Epidermal melanocyte (primary cell): Measurements from ENCODE around the gene PCDH17.

ENCODE experiments used
- DNase-seq: peaks from one replicate; pipeline ENCODE4 v3.0.0; 2011; ENCODE audit warnings: low spot score; ENCODE audit not compliant: insufficient read length

Gene PCDH17

GRCh38 chr13:57631596-57632275 lies at the start of gene PCDH17:
PCDH17 (plus strand) TSS chr13:57631744; CDS start chr13:57632547, 803 bp downstream.
- DNase-seq, result no peak

DNA sequence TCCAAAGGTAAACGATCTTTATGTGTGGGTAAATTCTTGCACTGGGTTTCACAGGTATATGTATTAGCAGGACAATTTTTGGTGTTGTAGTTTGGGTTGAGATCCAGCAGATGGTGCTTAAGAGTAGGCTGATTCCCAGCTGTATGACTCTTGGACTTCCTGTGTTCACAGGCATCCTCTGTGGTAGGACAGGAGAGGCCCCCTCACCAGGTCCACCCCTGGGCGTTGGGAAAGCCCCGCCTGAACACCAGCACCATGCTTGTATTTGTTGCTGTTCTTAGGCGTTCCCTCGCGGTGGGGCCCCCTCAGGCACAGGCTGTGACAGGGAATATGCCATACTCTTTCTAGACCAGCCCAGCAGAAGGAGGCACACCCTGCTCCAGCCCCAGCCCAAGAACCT lies 49.5 kb upstream of the PCDH17 start:
- no peak for DNase-seq

DNA sequence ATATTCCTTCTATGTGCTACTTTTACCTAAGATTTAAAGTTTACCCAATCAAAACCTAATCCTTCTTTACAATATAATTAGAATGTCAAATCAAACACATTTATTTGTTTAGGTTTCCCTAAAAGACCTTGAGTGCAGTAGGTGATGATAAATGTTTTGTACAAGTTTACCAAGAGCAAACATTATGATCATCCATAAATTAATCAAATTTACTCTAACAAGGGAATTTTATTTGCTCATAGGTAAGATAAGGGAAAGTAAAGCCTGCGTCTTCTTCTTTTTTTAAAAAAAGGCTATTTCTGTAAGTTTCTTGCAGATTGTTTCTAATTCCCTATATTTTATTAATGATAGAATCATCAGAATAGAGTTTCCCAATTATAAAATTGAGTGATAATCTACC lies 48.0 kb upstream of the PCDH17 start:
- DNase-seq, result no peak

DNA sequence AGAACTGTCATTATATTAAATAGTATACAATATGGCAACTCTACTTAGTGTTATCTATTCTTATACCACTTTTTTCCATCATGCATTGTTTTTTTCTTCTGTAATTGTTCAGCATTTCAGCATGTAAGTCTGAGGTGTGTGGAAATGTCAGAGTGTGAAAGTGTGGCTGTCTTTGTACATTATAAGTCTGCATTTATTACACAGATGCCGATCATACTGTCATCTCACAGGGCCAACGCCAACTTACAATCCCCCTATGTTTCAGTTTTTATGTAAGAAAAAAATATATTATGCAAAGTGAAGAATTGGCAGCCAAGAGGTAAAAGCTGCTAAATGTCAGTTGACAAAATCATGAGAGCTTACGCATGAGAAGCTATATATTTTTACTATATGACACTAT lies 42.9 kb upstream of the PCDH17 start:
- DNase-seq, result no peak

DNA sequence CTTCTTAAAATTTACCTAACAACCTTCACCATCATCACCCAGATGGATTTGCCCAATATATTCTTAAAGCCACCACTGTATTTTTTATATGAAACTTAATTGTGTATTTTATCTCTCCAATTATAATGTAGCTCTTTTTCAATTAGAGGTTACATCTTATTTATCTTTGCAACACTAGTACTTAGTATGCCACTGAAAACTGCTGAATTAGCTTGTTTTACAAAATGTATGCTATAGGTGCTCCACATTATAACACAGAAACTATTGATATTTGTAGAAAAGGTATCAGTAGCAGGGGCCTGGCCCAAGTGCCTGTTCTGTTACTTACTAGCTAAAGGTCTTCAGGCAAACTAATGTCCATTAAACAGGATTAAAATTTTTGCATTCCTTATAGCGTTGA lies 35.8 kb upstream of the PCDH17 start:
- no peak for DNase-seq

DNA sequence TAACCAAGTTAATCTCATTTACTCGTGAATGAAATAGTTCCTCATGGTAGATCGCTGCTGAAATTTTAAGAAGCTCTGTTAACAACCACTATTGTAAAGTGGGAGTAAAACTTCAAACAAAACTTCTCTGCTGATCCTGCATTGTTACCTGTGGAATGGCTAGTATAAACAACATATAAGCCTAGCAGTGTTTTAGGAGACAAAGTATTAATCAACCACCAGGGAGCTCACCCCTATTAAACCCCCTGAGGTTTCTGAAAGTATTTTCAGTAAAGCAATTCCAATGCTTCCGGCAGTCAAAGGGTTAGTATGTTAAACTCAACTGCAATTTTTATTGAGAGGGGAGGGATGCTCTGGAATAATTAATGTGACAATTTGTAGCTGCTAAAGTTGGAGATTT lies 30.0 kb upstream of the PCDH17 start:
- no peak for DNase-seq

GRCh38 chr13:57604442-57604841 lies 27.1 kb upstream of the PCDH17 start:
- no peak for DNase-seq

GRCh38 chr13:57611969-57612368 lies 19.6 kb upstream of the PCDH17 start:
- DNase-seq, result no peak

GRCh38 chr13:57612568-57612967 lies 19.0 kb upstream of the PCDH17 start:
- DNase-seq, result no peak

DNA sequence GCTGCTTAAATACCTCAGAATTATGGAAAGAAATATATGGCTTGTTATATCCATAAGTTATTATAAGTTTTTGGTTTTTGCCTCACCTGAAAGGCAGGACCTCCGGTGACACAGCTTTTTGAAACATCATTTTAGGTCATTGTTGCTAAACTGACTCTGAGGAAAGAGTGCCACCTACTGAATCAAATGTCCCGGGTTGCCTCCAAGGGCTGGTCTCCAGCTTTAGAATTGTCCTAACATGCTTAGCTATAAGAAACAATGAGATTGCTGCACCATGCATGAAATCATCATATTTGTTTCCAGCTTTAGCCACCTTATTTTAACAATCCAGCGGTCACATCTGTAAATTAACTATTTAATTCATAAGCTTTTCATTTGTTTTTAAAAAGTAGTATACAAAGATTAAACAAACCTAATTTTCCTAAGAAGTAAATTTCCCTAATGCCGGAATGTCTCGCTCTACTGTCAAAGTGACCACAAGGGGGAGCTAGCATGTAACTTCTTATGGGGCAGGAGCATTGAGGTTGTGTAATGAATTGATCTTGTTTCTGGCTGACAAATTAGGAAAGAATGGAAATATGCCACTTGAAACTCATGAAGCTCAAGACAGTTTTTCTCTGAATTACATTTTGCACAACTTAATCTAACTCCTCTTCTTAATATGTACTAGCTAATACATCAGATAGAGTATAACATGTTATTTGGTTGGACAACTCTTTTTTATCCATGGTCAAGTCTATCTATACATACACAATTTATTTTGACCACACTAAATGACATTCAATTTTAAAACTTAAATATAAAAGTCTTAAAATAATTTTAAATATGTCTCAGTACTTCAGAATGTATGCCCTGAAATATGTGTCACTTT lies 6.7 kb upstream of the PCDH17 start:
- DNase-seq, result no peak

DNA sequence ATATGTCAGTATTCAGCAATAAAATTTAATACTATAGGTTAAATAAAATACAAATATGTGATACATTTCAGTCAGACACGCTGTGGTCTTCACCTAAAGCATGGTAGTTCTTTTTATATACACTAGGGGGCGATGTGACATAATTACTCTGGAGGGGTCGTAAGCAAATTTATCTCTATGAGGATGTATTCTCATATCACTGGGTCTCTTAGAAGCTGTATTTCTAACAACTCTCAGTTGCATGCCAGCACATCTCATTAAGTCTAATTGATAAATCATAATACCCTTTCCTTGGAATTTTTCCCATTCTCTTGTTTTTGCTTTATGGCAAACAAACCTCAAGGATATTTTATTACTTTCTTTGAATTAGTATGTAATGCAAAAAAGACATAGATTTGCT lies 3.9 kb upstream of the PCDH17 start:
- DNase-seq, result no peak

- no peak for DNase-seq
Measured at GRCh38 chr13:57629391-57629804, 2.1 kb upstream of the PCDH17 start.

GRCh38 chr13:57629821-57630235 lies 1.7 kb upstream of the PCDH17 start:
- DNase-seq, result peak; percentile 78

GRCh38 chr13:57630661-57631595 lies 616 bp upstream of the PCDH17 start:
- no peak for DNase-seq

- DNase-seq, result no peak
Measured at GRCh38 chr13:57632276-57633140, 964 bp downstream of the PCDH17 start.

- no peak for DNase-seq
Measured at GRCh38 chr13:57633141-57633949, 1.8 kb downstream of the PCDH17 start.

GRCh38 chr13:57633950-57634838 lies 2.6 kb downstream of the PCDH17 start:
- DNase-seq, result no peak

- DNase-seq, result no peak
Measured at GRCh38 chr13:57634839-57635165, 3.3 kb downstream of the PCDH17 start.

DNA sequence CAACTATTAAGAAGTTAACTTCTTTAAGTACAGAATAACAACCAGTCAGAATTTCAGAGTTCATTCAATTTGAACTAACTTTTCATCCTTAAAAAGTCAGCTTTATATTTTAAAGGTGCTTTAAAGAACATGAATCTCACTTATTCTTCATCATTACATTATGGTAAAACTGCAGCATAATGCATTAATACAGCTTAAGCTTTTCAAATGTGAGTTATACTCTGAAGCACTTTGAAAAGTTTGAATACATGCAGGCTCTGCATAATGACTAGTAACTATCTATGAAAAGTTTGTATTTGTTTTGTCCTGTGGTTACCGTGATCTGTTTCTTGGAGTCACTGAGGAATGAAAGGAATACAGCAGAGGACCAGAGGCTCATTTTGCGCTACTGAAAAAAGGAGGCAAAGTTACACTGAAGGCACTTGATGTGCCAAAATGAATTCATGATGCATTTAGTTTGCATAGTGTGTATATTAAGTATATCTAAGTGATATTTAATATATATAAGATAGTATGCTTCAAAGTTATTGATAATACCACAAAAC lies 4.1 kb downstream of the PCDH17 start:
- no peak for DNase-seq
